Mucosa of stomach (tissue), 1 donor: ENCODE measurements around the gene KRTAP4-5.
"Not testable (repeated sequence)": the region's sequence is repeated elsewhere in the genome, so short reads cannot be mapped to it uniquely, and the experiment has no call there.

Experiments used
- H3K27me3 ChIP-seq: one replicate; pipeline ENCODE4 v1.7.0; 2013; ENCODE audit warnings: mild to moderate bottlenecking, low read length; ENCODE audit not compliant: control insufficient read depth, insufficient read depth
- H3K36me3 ChIP-seq: one replicate; pipeline ENCODE4 v1.7.0; 2013; ENCODE audit warnings: low read length; ENCODE audit not compliant: control insufficient read depth, insufficient read depth
- H3K4me1 ChIP-seq: one replicate; pipeline ENCODE4 v1.7.0; 2013; ENCODE audit warnings: mild to moderate bottlenecking, low read length; ENCODE audit not compliant: control insufficient read depth, insufficient read depth
- H3K4me3 ChIP-seq: one replicate; pipeline ENCODE4 v1.7.0; 2013; ENCODE audit warnings: low read length
- H3K9ac ChIP-seq: one replicate; pipeline ENCODE4 v1.7.0; 2013; ENCODE audit warnings: mild to moderate bottlenecking, low read length, moderate library complexity
- H3K9me3 ChIP-seq: one replicate; pipeline ENCODE4 v1.7.0; 2013; ENCODE audit warnings: mild to moderate bottlenecking, low read length, moderate library complexity; ENCODE audit not compliant: control insufficient read depth
- donor health status: Pancreatic carcinoma.

KRTAP4-5 gene

DNA sequence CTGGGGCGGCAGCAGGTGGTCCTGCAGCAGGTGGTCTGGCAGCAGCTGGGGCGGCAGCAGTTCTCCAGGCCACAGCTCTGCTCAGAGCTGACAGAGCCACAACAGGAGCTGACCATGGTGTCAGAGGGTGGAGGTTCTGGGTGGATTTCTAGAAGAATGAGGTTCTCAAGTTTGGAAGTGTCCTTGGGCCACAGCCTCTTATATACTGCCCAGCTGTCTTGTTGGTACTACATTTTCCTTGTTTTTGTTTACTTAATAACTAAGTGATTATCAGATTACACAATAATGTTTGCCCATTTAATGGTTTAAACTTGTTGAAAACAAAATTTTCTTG, at the start of gene KRTAP4-5:
Gene KRTAP4-5, minus strand, starts transcription at position 174 of the 334 bp plus-strand sequence. Its CDS starts 58 bp downstream, at position 116.
- Histone ChIP-seq H3K36me3 (no peaks in the 10 kb centered on the region), H3K4me1 (no peaks in the 10 kb centered on the region), H3K9ac (no peak within 1 kb of the TSS), H3K27me3 (no peaks in the 10 kb centered on the region), H3K4me3 (no peak within 1 kb of the TSS), H3K9me3 (no peaks in the 10 kb centered on the region)

DNA sequence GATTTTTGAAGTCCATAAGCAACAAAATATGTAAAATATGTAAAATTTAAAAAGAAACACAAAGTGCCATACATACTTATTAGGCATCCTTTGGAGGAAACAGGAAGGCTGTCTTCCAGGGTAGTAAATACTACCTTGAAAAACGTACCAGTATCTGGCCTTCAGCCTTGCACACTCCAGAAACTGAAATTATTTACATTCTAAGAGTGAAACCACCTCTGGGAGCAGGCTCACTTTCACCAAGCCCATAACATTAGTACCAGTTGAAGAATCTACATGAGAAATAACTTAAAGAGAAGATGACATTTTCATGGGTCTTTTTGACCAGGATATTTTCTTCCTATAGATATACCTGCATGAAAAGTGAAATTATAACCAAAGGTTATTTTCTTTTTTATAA, 46.4 kb upstream of the KRTAP4-5 start:
- H3K9ac ChIP-seq, result no peak overlapping the region
- no peaks in the 10 kb centered on the region for H3K4me1 ChIP-seq
- H3K4me3 ChIP-seq, result no peak overlapping the region
- H3K36me3 ChIP-seq, result no peaks in the 10 kb centered on the region
- H3K9me3 ChIP-seq, result no peaks in the 10 kb centered on the region
- no peaks in the 10 kb centered on the region for H3K27me3 ChIP-seq

GRCh38 chr17:41190328-41190727, 40.7 kb upstream of the KRTAP4-5 start:
- Histone ChIP-seq H3K4me3 (no peak overlapping the region), H3K9me3 (no peaks in the 10 kb centered on the region), H3K9ac (no peak overlapping the region), H3K4me1 (no peaks in the 10 kb centered on the region), H3K36me3 (no peaks in the 10 kb centered on the region), H3K27me3 (peaks cover 4% of the 10 kb centered on the region)

- not testable (repeated sequence) for H3K9ac ChIP-seq, H3K4me3 ChIP-seq, H3K4me1 ChIP-seq, H3K27me3 ChIP-seq, H3K9me3 ChIP-seq, H3K36me3 ChIP-seq
Measured at GRCh38 chr17:41189837-41190318, 40.3 kb upstream of the KRTAP4-5 start, which contains the start of gene KRTAP9-1. Gene KRTAP9-1, plus strand, starts transcription at chr17:41189887. Its CDS starts 0 bp downstream, at chr17:41189887.

- Histone ChIP-seq H3K9ac (no peak overlapping the region), H3K9me3 (no peaks in the 10 kb centered on the region), H3K4me3 (no peak overlapping the region), H3K4me1 (no peaks in the 10 kb centered on the region), H3K36me3 (no peaks in the 10 kb centered on the region), H3K27me3 (peaks cover 4% of the 10 kb centered on the region)
Measured at GRCh38 chr17:41186872-41187271, 37.2 kb upstream of the KRTAP4-5 start.

- no peaks in the 10 kb centered on the region for H3K4me1 ChIP-seq
- no peak overlapping the region for H3K4me3 ChIP-seq
- H3K9me3 ChIP-seq, result no peaks in the 10 kb centered on the region
- no peak overlapping the region for H3K9ac ChIP-seq
- peaks cover under 1% of the 10 kb centered on the region for H3K27me3 ChIP-seq
- no peaks in the 10 kb centered on the region for H3K36me3 ChIP-seq
Measured at GRCh38 chr17:41185001-41185400, 35.4 kb upstream of the KRTAP4-5 start.

- Histone ChIP-seq H3K9ac (no peak within 1 kb of the TSS), H3K27me3 (no peaks in the 10 kb centered on the region), H3K9me3 (no peaks in the 10 kb centered on the region), H3K36me3 (no peaks in the 10 kb centered on the region), H3K4me3 (no peak within 1 kb of the TSS), H3K4me1 (no peaks in the 10 kb centered on the region)
Measured at GRCh38 chr17:41184480-41184961, 34.9 kb upstream of the KRTAP4-5 start, which contains the start of gene KRTAP4-1. Gene KRTAP4-1, minus strand, starts transcription at chr17:41184911. Its CDS starts 57 bp downstream, at chr17:41184854.

DNA sequence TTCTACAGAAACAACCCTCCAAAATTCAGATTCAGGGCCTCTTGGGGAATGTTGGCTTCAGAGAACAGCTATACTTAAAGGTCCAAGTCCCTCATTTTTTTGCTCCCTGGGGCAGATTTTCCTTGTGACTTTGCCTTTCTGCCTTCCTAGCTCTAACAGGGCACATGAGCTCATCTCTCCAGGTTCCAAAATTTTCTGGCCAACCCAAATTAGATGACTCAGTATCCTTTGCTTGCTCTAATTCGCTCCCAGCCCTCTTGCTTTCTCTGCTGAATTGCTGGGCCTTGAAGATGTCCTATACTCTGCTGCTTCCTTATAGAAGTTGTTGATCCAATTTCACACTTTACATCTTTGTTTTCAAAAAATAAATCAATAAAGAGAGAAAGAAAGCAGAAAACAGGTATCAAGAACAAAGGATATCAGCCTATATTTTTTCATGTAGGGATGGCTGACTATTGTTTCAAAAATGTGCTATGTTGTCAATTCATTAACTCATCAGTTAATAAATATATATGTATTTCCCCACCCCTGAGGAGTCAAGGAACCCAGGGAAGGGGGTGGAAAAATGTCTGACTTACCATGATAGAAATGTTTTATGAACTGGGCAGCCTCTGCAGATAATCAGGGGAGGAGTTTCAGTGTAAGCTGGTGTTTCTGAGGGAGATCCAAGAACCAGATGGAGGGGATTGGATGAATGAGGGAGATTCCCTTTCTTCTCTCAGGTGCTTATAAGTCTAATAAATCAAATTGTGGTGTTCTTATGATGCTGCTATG, 29.4 kb upstream of the KRTAP4-5 start:
- H3K27me3 ChIP-seq, result peaks cover 4% of the 10 kb centered on the region
- H3K4me1 ChIP-seq, result no peaks in the 10 kb centered on the region
- no peaks in the 10 kb centered on the region for H3K36me3 ChIP-seq
- H3K9me3 ChIP-seq, result no peaks in the 10 kb centered on the region
- H3K4me3 ChIP-seq, result no peak overlapping the region
- no peak overlapping the region for H3K9ac ChIP-seq

- Histone ChIP-seq H3K4me3 (no peak overlapping the region), H3K27me3 (peaks cover 4% of the 10 kb centered on the region), H3K4me1 (no peaks in the 10 kb centered on the region), H3K9ac (no peak overlapping the region), H3K9me3 (no peaks in the 10 kb centered on the region), H3K36me3 (no peaks in the 10 kb centered on the region)
Measured at GRCh38 chr17:41178341-41178740, 28.7 kb upstream of the KRTAP4-5 start.

DNA sequence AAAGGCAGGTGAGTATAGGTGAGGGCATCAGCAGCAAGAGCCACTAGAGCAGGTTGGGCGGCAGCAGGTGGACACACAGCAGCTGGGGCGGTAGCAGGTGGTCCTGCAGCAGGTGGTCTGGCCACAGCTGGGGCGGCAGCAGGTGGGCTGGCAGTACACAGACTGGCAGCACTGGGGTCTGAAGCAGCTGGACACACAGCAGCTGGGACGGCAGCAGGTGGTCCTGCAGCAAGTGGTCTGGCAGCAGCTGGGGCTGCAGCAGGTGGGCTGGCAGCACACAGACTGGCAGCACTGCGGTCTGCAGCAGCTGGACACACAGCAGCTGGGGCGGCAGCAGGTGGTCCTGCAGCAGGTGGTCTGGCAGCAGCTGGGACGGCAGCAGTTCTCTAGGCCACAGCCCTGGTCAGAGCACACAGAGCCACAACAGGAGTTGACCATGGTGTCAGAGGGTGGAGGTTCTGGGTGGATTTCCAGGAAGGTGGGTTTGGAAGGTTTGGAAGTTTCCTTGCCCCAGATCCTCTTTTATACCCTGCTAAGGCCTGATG, 28.2 kb upstream of the KRTAP4-5 start, which contains the start of gene KRTAP4-2:
Gene KRTAP4-2, minus strand, starts transcription at position 495 of the 545 bp plus-strand sequence. Its CDS starts 57 bp downstream, at position 438.
- H3K9ac ChIP-seq, result no peak within 1 kb of the TSS
- no peaks in the 10 kb centered on the region for H3K9me3 ChIP-seq
- H3K27me3 ChIP-seq, result peaks cover 4% of the 10 kb centered on the region
- H3K36me3 ChIP-seq, result no peaks in the 10 kb centered on the region
- no peak within 1 kb of the TSS for H3K4me3 ChIP-seq
- no peaks in the 10 kb centered on the region for H3K4me1 ChIP-seq

DNA sequence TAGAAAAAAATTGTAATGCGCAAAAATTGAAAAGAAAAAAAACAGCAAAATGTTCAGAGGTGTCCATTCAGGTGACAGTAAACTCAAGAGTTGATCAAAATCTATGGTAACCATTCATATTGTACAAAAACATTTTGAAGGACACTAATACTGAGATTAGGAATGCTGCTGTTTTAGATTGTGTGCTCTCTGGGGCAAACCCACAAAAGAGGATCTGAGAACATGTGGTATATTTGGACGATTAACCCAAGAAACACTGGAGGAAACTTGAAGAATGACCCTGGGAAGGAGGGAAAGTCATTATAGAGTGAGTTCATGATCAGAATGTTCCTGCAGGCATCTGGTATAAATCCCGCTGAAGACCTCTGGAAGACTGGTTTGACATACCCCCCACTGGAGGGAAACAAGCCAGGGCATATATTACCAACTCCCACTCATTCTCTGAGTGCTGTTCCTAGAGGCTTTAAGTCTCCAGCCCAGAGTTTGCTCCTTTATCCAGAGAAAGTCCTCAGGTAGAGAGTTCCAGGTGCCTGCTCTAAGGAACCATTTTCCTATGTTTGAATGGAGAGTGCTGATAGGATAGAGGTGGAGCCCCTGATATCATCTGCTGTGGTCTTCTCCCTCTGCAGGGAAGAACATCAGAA, 27.2 kb upstream of the KRTAP4-5 start:
- Histone ChIP-seq H3K9me3 (no peaks in the 10 kb centered on the region), H3K4me3 (no peak overlapping the region), H3K27me3 (peaks cover 4% of the 10 kb centered on the region), H3K36me3 (no peaks in the 10 kb centered on the region), H3K4me1 (no peaks in the 10 kb centered on the region), H3K9ac (no peak overlapping the region)

DNA sequence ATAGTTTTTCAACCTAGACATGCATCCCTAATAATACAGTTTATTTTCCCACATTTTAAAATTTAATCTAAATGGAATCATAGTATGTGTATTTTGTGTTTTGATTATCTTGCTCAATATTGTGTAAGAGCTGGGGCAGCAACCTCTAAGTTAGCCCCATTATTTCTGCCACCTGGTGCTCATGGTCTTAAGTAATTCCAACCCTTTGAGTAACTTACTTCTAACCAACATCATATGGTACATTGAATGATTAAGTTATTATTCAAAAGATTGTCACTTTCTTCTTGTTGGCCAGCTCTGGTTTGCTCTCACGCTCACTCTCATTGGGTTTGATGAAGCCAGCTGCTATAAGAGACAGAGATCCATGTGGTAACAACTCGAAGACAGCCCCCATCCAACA, 22.3 kb upstream of the KRTAP4-5 start:
- Histone ChIP-seq H3K4me3 (no peak overlapping the region), H3K27me3 (no peaks in the 10 kb centered on the region), H3K4me1 (no peaks in the 10 kb centered on the region), H3K9me3 (no peaks in the 10 kb centered on the region), H3K36me3 (no peaks in the 10 kb centered on the region), H3K9ac (no peak overlapping the region)
